ENCODE results near the gene GALNT13. TPM values are rescaled to one million over a fixed set of nuclear protein-coding genes. Genes with fewer than 3 reads are reported as not detected.

Gene GALNT13
- total RNA-seq, 4 donors from 2014 or later, result 0.16 to 11.9 (median 1.3) TPM

DNA sequence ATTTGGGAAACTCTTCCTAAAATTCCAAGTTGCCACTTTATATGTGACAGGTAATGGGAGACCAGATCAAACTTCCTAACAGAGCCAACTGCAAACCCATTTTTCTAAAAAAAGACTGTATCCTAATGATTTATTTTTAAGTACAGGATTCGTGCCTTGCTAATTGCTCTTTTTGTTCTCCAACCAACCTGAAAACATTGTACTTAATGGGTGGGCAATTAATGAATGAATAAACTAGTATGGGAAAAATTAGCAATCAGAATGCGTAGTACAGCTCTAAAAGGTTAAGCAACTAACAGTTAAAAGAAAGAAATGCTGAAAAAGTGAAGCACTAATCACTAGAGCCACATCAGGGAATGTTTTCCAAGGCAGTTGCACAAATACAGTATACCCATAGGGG, 609.6 kb downstream of the GALNT13 start:
- H3K4me3 ChIP-seq, result no peak overlapping the region
- no peak for TF ChIP-seq POLR2AphosphoS5 (IDR thresholded peaks at IDR 0.05)
- no peak for TF ChIP-seq EP300 (IDR thresholded peaks at IDR 0.05)
- TF ChIP-seq, protein P1, sequence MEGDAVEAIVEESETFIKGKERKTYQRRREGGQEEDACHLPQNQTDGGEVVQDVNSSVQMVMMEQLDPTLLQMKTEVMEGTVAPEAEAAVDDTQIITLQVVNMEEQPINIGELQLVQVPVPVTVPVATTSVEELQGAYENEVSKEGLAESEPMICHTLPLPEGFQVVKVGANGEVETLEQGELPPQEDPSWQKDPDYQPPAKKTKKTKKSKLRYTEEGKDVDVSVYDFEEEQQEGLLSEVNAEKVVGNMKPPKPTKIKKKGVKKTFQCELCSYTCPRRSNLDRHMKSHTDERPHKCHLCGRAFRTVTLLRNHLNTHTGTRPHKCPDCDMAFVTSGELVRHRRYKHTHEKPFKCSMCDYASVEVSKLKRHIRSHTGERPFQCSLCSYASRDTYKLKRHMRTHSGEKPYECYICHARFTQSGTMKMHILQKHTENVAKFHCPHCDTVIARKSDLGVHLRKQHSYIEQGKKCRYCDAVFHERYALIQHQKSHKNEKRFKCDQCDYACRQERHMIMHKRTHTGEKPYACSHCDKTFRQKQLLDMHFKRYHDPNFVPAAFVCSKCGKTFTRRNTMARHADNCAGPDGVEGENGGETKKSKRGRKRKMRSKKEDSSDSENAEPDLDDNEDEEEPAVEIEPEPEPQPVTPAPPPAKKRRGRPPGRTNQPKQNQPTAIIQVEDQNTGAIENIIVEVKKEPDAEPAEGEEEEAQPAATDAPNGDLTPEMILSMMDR (IDR thresholded peaks at IDR 0.05), result no peak
- no peak for TF ChIP-seq POLR2A (IDR thresholded peaks at IDR 0.05)
- no peak overlapping the region for H3K27ac ChIP-seq
- 68 to 85% methylated on average over 2 of the region's 2 CpGs for WGBS, 2 donors (ENCODE audit: low coverage in 1 of 2)
- no peaks in the 10 kb centered on the region for H3K27me3 ChIP-seq
- H3K9me3 ChIP-seq, result no peaks in the 10 kb centered on the region
- H3K36me3 ChIP-seq, result no peaks in the 10 kb centered on the region
- no peaks in the 10 kb centered on the region for H3K4me1 ChIP-seq
- ATAC-seq, result no peak

DNA sequence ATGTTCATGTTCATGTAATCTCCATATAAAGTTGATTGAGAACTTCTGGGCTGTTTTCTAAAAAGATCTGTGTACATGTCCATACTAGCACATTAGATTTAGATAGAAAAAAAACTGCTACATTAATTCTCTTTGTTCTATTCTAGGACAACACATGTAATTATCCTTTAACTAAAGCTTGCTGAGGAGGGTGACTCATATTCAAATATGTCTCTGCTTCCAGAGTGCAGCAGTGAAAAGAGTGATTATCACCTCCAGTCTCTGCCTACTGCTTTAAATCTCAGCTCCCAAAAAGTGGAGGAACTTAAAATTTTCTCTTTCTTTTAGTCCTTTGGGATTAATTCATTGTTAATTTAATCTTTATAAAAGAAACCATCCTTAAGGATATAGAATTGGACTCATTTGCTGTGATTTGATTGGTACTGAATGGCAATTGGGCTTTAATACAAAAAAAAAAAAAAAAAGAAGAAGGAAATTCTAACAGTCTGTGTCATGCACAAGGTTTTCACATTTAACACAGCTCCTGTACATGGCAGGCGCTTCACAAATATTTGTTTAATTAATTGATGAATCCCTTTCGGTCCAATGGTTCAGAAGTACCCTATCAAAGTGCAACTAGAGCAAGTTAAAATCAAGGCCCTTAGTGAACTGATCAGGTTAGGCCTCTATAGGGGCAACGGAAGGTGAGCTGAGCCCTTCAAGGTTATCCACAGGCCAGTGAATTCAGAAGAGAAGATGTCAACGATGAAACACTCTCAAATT, 612.8 kb downstream of the GALNT13 start:
- Histone ChIP-seq H3K36me3 (no peaks in the 10 kb centered on the region), H3K4me1 (no peaks in the 10 kb centered on the region), H3K4me3 (no peak overlapping the region), H3K9me3 (no peaks in the 10 kb centered on the region), H3K27me3 (no peaks in the 10 kb centered on the region), H3K27ac (no peak overlapping the region)
- ATAC-seq, result no peak
- no peak for TF ChIP-seq EP300 (IDR thresholded peaks at IDR 0.05)
- 82 to 86% methylated on average over 4 of the region's 4 CpGs for WGBS, 2 donors (ENCODE audit: low coverage in 1 of 2)

DNA sequence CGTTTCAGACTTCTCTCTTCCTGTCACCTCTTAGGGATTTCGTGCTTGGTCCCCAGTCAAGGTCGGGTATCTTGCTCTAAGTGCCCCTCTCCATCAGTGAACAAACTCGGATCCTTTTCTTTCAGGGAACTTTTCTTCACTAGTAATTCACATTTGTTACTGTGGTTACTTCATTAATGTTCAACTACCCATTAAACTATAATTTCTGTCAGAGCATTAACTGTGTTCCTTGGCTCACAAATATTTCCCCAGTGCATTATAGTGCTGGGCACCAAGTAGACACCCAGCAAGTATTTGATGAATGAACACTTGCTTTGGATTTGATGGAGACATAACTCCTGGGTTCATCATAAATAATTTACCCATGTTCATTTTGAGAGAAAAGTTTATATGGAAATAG, 617.1 kb downstream of the GALNT13 start:
- H3K9me3 ChIP-seq, result no peaks in the 10 kb centered on the region
- no peaks in the 10 kb centered on the region for H3K36me3 ChIP-seq
- no peak overlapping the region for H3K27ac ChIP-seq
- TF ChIP-seq EP300 (IDR thresholded peaks at IDR 0.05), result no peak
- no peak for TF ChIP-seq POLR2AphosphoS5 (IDR thresholded peaks at IDR 0.05)
- TF ChIP-seq, protein P1 (IDR thresholded peaks at IDR 0.05), result no peak
- TF ChIP-seq POLR2A (IDR thresholded peaks at IDR 0.05), result no peak
- H3K4me1 ChIP-seq, result no peaks in the 10 kb centered on the region
- no peak overlapping the region for H3K4me3 ChIP-seq
- 74 to 77% methylated on average over 4 of the region's 4 CpGs for WGBS, 2 donors (ENCODE audit: low coverage in 1 of 2)
- H3K27me3 ChIP-seq, result no peaks in the 10 kb centered on the region
- no peak for ATAC-seq

DNA sequence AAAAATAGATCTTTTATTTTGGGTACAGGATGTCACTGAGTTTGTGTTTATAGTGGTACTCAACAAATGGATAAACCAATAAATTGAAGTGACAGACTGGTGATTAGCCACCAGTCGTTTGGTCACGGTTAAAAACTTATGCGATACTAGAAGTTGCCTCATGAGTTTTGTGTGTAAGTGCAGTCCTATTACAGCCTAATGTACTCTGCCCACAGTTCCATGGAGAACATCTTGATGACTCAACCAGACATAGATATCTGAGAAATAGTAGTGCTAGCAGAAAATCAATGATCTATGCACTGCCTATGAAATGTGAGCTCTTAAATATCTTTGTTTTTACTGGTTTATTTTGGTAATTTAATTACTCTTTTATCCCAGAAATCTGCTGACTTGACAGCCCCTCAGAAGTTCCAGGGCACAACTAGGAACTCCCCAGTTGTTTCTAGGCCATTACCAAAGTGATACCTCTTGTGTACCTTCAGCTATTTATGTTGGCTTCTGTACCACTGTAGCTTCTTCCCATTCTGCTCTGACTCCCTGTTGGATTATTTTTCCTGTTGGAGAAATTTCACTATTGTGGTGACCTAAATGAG, 617.6 kb downstream of the GALNT13 start:
- 84 to 88% methylated on average over 2 to 3 of the region's 3 CpGs for whole genome bisulfite sequencing, 2 donors (ENCODE audit: low coverage in 1 of 2)
- Histone ChIP-seq H3K9me3 (no peaks in the 10 kb centered on the region), H3K27me3 (no peaks in the 10 kb centered on the region), H3K36me3 (no peaks in the 10 kb centered on the region), H3K4me3 (no peak overlapping the region), H3K27ac (no peak overlapping the region), H3K4me1 (no peaks in the 10 kb centered on the region)
- TF ChIP-seq POLR2AphosphoS5 (IDR thresholded peaks at IDR 0.05) (no peak), EP300 (IDR thresholded peaks at IDR 0.05) (no peak), POLR2A (IDR thresholded peaks at IDR 0.05) (no peak)
- TF ChIP-seq, protein P1 (IDR thresholded peaks at IDR 0.05), result no peak
- ATAC-seq, result no peak

DNA sequence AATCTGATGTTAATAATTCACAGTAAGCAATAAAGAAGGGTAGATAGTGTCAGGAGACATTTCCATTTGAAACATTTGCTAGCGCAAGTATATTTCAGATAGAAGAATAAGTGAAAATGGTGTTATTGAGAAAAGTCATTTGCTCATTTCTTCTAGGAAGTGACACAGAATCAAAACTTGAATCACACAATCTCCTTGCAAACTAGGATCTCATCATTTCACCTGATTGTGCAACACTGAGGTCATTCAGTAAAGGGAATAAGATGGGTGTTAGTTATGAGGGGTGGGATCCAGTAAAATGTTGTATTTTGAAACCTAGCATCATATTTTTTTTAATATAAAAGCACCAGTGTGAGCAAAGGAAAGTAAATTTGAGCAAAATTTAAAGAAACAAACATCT, 618.8 kb downstream of the GALNT13 start:
- Histone ChIP-seq H3K4me1 (no peaks in the 10 kb centered on the region), H3K36me3 (no peaks in the 10 kb centered on the region), H3K27me3 (no peaks in the 10 kb centered on the region), H3K4me3 (no peak overlapping the region), H3K9me3 (no peaks in the 10 kb centered on the region), H3K27ac (no peak overlapping the region)
- ATAC-seq, result no peak
- WGBS, 2 donors (ENCODE audit: low coverage in 1 of 2), result 73 to 90% methylated on average over 1 of the region's 1 CpG
- TF ChIP-seq POLR2A (IDR thresholded peaks at IDR 0.05) (no peak), POLR2AphosphoS5 (IDR thresholded peaks at IDR 0.05) (no peak), EP300 (IDR thresholded peaks at IDR 0.05) (no peak)
- TF ChIP-seq, protein P1 (IDR thresholded peaks at IDR 0.05), result no peak

Measured in gastroesophageal sphincter (tissue), 4 donors.